H4 (cell line): Measurements from ENCODE around the gene KCNK6. TPM values are rescaled to one million over a fixed set of nuclear protein-coding genes. Genes with fewer than 3 reads are reported as not detected.
A peak's percentile ranks its signal among the peaks of the same experiment; 100 is the strongest.

ENCODE experiments used
- DNase-seq: peaks from one replicate; pipeline ENCODE4 v3.0.0-alpha.2; 2015; ENCODE audit warnings: low spot score
- total RNA-seq: library from RNA; depleted of rRNA; stranded (reverse); fragments of >200 nt; shearing (Covaris generic); gene quantifications from 2 replicates; pipeline ENCODE4 v1.2.3, GENCODE V29; 2014

KCNK6 gene
- total RNA-seq, 1 experiment from 2014 or later = not detected

- peak; percentile 95 for DNase-seq
Observed at GRCh38 chr19:38298821-38299680, 20.6 kb upstream of the KCNK6 start.

- no peak for DNase-seq
Observed at GRCh38 chr19:38303517-38304351, 15.9 kb upstream of the KCNK6 start, which contains the start of gene C19orf33. Gene C19orf33 (plus strand): TSS chr19:38304251. CDS start chr19:38304262, 11 bp downstream.

- no peak for DNase-seq
Observed at GRCh38 chr19:38304352-38304865, 15.2 kb upstream of the KCNK6 start.

GRCh38 chr19:38304866-38305429 lies 14.7 kb upstream of the KCNK6 start:
- DNase-seq = no peak

- no peak for DNase-seq
Observed at GRCh38 chr19:38306236-38306635, 13.4 kb upstream of the KCNK6 start.

GRCh38 chr19:38307076-38307475 lies 12.6 kb upstream of the KCNK6 start:
- DNase-seq = no peak

GRCh38 chr19:38307597-38307996 lies 12.0 kb upstream of the KCNK6 start:
- no peak for DNase-seq

- no peak for DNase-seq
Observed at GRCh38 chr19:38308006-38308766, 11.5 kb upstream of the KCNK6 start.

GRCh38 chr19:38308926-38309614 lies 10.6 kb upstream of the KCNK6 start:
- no peak for DNase-seq

GRCh38 chr19:38309615-38310278 lies 9.9 kb upstream of the KCNK6 start:
- DNase-seq = no peak

GRCh38 chr19:38310279-38310670 lies 9.4 kb upstream of the KCNK6 start:
- DNase-seq = no peak

- DNase-seq = no peak
Observed at GRCh38 chr19:38310986-38311385, 8.7 kb upstream of the KCNK6 start.

GRCh38 chr19:38315657-38316476 lies 3.8 kb upstream of the KCNK6 start, which contains the start of gene YIF1B:
Gene YIF1B (minus strand): TSS chr19:38315947. CDS start chr19:38315917, 30 bp downstream.
- peak; percentile 99 for DNase-seq

GRCh38 chr19:38316477-38317067 lies 3.1 kb upstream of the KCNK6 start:
- no peak for DNase-seq

- DNase-seq = no peak
Observed at GRCh38 chr19:38317104-38317612, 2.5 kb upstream of the KCNK6 start.

GRCh38 chr19:38318660-38319059 lies 985 bp upstream of the KCNK6 start:
- DNase-seq = no peak

- no peak for DNase-seq
Observed at GRCh38 chr19:38320969-38321339, 1.3 kb downstream of the KCNK6 start.

GRCh38 chr19:38321646-38322196 lies 2.1 kb downstream of the KCNK6 start:
- DNase-seq = no peak
